Measurements from ENCODE around the gene ABCF1.

DNA sequence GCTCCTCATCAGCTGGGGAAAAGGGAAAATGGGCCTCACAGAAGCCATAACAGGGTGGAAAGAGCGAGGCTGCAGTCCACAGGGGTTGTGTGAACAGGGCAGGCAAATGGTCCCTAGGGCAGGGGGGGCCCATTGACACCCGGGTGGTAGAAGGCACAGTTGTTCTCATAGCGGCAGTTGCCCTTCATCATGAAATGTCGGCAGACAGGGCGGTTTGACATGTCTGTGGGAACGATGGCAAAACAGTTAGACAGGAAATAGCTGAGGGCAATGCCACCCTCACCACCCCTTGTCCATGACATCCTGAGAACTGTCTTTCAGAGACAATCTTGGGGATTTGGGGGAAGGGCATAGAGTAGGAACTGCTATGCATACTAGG is 30.2 kb downstream of the ABCF1 start:
- no peak for TF ChIP-seq EP300 (IDR thresholded peaks at IDR 0.05)
- TF ChIP-seq, protein P1, sequence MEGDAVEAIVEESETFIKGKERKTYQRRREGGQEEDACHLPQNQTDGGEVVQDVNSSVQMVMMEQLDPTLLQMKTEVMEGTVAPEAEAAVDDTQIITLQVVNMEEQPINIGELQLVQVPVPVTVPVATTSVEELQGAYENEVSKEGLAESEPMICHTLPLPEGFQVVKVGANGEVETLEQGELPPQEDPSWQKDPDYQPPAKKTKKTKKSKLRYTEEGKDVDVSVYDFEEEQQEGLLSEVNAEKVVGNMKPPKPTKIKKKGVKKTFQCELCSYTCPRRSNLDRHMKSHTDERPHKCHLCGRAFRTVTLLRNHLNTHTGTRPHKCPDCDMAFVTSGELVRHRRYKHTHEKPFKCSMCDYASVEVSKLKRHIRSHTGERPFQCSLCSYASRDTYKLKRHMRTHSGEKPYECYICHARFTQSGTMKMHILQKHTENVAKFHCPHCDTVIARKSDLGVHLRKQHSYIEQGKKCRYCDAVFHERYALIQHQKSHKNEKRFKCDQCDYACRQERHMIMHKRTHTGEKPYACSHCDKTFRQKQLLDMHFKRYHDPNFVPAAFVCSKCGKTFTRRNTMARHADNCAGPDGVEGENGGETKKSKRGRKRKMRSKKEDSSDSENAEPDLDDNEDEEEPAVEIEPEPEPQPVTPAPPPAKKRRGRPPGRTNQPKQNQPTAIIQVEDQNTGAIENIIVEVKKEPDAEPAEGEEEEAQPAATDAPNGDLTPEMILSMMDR (IDR thresholded peaks at IDR 0.05): no peak
- TF ChIP-seq POLR2A (IDR thresholded peaks at IDR 0.05): no peak
- TF ChIP-seq POLR2AphosphoS5 (IDR thresholded peaks at IDR 0.05): no peak

Data from suprapubic skin (tissue), 4 donors.